CD4-positive, CD25-positive, alpha-beta regulatory T cell (primary cell): ENCODE measurements around the gene NBPF4. TPM values are rescaled to one million over a fixed set of nuclear protein-coding genes. Genes with fewer than 3 reads are reported as not detected.
"Not testable (repeated sequence)": the region's sequence is repeated elsewhere in the genome, so short reads cannot be mapped to it uniquely, and the experiment has no call there.

Experiments used
- ATAC-seq, 2 donors: fragments of 150-1000 bp; cut with Tn5 transposase; one replicate each; pipeline ENCODE4 v1.10.0; 2021; ENCODE audit warnings: low read depth in 2 of 2, moderate number of reproducible peaks in 2 of 2, moderate library complexity in 1 of 2
- DNase-seq, 3 donors: peaks; one replicate each; pipeline versions ENCODE4 v3.0.0 to v3.0.0-alpha.2; 2012 to 2022; ENCODE audit warnings: mixed read lengths in 1 of 3
- H3K27ac ChIP-seq: one replicate; pipeline ENCODE4 v1.7.0; 2013; ENCODE audit warnings: mild to moderate bottlenecking, low read length; ENCODE audit not compliant: insufficient read depth, poor library complexity, severe bottlenecking
- H3K27me3 ChIP-seq: one replicate; pipeline ENCODE4 v1.7.0; 2013; ENCODE audit warnings: low read length; ENCODE audit not compliant: control insufficient read depth, insufficient read depth
- H3K36me3 ChIP-seq: one replicate; pipeline ENCODE4 v1.7.0; 2013; ENCODE audit warnings: mild to moderate bottlenecking, low read length, moderate library complexity; ENCODE audit not compliant: control insufficient read depth, insufficient read depth
- H3K4me1 ChIP-seq: 2 replicates; pipeline ENCODE4 v1.7.0; 2013; ENCODE audit warnings: mild to moderate bottlenecking, low read length; ENCODE audit not compliant: insufficient read depth, control insufficient read depth, poor library complexity, severe bottlenecking
- H3K4me3 ChIP-seq: one replicate; pipeline ENCODE4 v1.7.0; 2013; ENCODE audit warnings: low read depth, mild to moderate bottlenecking, low read length, moderate library complexity
- H3K9me3 ChIP-seq, 2 experiments: 1 replicate in 1 of 2; 2 replicates in 1 of 2; pipeline ENCODE4 v1.7.0; 2013; ENCODE audit warnings: low read length in 2 of 2, mild to moderate bottlenecking in 1 of 2, moderate library complexity in 1 of 2; ENCODE audit not compliant: control insufficient read depth in 2 of 2
- H3K27ac Mint-ChIP-seq, 3 donors: one replicate each; pipeline ENCODE4 v1.8.0; 2020 to 2022; ENCODE audit warnings: mild to moderate bottlenecking in 3 of 3, mixed read lengths in 3 of 3, moderate library complexity in 2 of 3
- H3K27me3 Mint-ChIP-seq: one replicate; pipeline ENCODE4 v1.8.0; 2022; ENCODE audit warnings: mild to moderate bottlenecking, mixed read lengths
- H3K36me3 Mint-ChIP-seq: one replicate; pipeline ENCODE4 v1.8.0; 2020; ENCODE audit warnings: mixed read lengths
- H3K4me1 Mint-ChIP-seq, 4 donors: one replicate each; pipeline ENCODE4 v1.8.0; 2020 to 2022; ENCODE audit warnings: mixed read lengths in 4 of 4, mild to moderate bottlenecking in 1 of 4
- H3K4me3 Mint-ChIP-seq, 4 donors: one replicate each; pipeline ENCODE4 v1.8.0; 2020 to 2022; ENCODE audit warnings: mild to moderate bottlenecking in 4 of 4, mixed read lengths in 4 of 4, moderate library complexity in 3 of 4
- H3K9me3 Mint-ChIP-seq, 7 donors: one replicate each; pipeline ENCODE4 v1.8.0; 2020 to 2022; ENCODE audit warnings: mixed read lengths in 7 of 7, mild to moderate bottlenecking in 3 of 7, moderate library complexity in 2 of 7
- polyA plus RNA-seq, 4 donors: library from polyadenylated mRNA; unstranded; fragments of 300-500 nt; fragmentation: Illumina TruSeq; gene quantifications; one replicate each; pipeline ENCODE4 v1.2.3, GENCODE V29; 2021
- total RNA-seq: library from RNA; stranded (reverse); gene quantifications from one replicate; pipeline ENCODE4 v1.2.3, GENCODE V29; 2022

NBPF4 gene
- total and polyA plus RNA-seq, 5 donors from 2014 or later, result not detected

GRCh38 chr1:108203582-108203981 lies 40.3 kb downstream of the NBPF4 start:
- Mint-ChIP-seq H3K4me3 (peak overlapping the region in 1 of 4 donors; percentile 73), H3K27me3 (peaks cover 22% of the 10 kb centered on the region), H3K4me1 (peaks cover 14 to 26% (median 20%) of the 10 kb centered on the region in 4 donors)
- H3K4me1 ChIP-seq, result peaks cover 18% of the 10 kb centered on the region
- not testable (repeated sequence) for H3K27ac ChIP-seq, H3K4me3 ChIP-seq, H3K9me3 Mint-ChIP-seq, DNase-seq, H3K36me3 ChIP-seq, H3K36me3 Mint-ChIP-seq, ATAC-seq, H3K27me3 ChIP-seq, H3K27ac Mint-ChIP-seq, H3K9me3 ChIP-seq

- Mint-ChIP-seq H3K27me3 (peaks cover 17% of the 10 kb centered on the region), H3K9me3 (peaks cover 0 to 6% (median 2%) of the 10 kb centered on the region in 7 donors), H3K27ac (peak overlapping the region in 1 of 3 donors; percentile 81), H3K4me3 (peak overlapping the region in 1 of 4 donors; percentile 57), H3K4me1 (peaks cover 26 to 45% (median 36%) of the 10 kb centered on the region in 4 donors), H3K36me3 (no peaks in the 10 kb centered on the region)
- ATAC-seq, result no peak
- H3K36me3 ChIP-seq, result peaks cover 2% of the 10 kb centered on the region
- H3K27me3 ChIP-seq, result no peaks in the 10 kb centered on the region
- H3K27ac ChIP-seq, result no peak overlapping the region
- DNase-seq, result no peak
- H3K4me1 ChIP-seq, result peaks cover 20% of the 10 kb centered on the region
- H3K9me3 ChIP-seq, result no peaks in the 10 kb centered on the region
- H3K4me3 ChIP-seq, result no peak overlapping the region
Measured at GRCh38 chr1:108201687-108202086, 42.2 kb downstream of the NBPF4 start.

DNA sequence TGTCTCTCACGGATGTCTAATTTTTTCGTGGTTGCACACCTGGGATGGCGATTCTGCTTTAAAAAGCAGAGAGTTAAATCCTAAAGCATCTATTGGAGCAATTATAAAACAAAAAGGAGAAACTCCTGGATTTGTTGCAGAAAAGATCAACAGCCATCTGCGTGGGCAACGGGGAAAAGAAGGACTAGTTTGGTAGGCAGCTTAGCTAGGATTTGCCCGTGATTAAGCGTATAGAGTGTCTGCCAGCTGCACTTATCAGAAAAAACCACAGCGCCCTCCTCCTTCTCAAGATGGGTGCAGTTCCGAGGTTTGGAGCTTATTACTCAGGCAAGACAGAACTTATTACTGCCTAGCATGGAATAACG lies 43.2 kb downstream of the NBPF4 start:
- DNase-seq (peak; percentile 26 to 81 (median 48)), ATAC-seq (peak; percentile 43 to 66)
- Mint-ChIP-seq H3K4me1 (peaks cover 26 to 47% (median 37%) of the 10 kb centered on the region in 4 donors), H3K9me3 (peaks cover 0 to 6% (median 2%) of the 10 kb centered on the region in 7 donors), H3K4me3 (peak overlapping the region; percentile 89 to 97 (median 94)), H3K27me3 (peaks cover 11% of the 10 kb centered on the region), H3K36me3 (no peaks in the 10 kb centered on the region), H3K27ac (peak overlapping the region; percentile 65 to 89 (median 81))
- H3K36me3 ChIP-seq, result peaks cover 2% of the 10 kb centered on the region
- no peaks in the 10 kb centered on the region for H3K9me3 ChIP-seq
- H3K4me1 ChIP-seq, result peaks cover 20% of the 10 kb centered on the region
- H3K4me3 ChIP-seq, result peak overlapping the region; percentile 97
- no peaks in the 10 kb centered on the region for H3K27me3 ChIP-seq
- peak overlapping the region; percentile 76 for H3K27ac ChIP-seq

DNA sequence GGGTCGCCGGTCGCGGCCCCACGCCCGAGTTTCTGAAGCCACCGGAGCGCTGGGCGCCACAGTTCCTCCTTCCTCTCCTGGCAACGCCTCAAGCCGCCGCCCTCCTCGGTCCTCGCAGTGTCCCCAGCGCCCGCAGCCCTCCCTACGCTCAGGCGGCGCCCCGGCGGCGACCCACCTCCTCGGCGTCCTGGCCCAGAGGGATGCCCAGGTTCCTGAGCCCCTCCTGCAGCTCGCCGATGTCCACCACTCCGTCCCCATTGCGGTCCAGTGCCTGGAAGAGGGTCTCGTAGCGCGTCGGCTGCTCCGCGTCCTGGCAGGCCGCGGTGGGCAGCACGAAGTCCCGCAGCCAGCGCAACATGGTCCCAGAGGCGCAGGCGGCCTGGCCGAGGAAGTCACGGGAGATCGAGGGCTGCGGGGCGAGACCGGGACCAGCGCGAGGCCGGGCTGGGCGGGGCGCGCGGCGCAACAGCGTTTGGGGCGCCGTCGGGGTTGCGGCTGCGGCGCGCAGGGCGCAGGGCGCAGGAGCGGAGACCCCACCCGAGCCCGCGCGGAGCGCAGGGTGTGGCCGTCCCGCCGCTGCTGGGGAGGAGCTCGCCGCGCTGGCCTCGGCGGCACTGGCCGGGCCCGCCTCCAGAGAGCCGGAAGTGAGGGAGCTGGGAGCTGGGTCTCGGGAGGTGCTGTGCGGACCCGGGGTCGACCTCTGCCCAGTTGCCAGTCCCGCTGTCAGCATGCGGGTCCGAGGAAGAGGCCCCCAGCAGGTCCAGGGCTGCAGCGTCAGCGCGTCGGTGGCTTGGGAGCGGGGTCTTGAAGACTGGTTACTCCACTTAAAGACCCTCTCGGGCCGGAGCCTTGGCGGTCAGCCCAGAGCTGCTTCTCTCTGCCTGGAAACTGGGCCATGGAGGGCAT lies 43.8 kb downstream of the NBPF4 start, which contains the start of gene SLC25A24:
TSS of gene SLC25A24 (minus strand) at position 563 of the 906 bp plus-strand sequence. CDS start at position 358, 205 bp downstream.
- Histone ChIP-seq H3K27me3 (no peaks in the 10 kb centered on the region), H3K27ac (peak within 1 kb of the TSS; percentile 76), H3K36me3 (peaks cover 7% of the 10 kb centered on the region), H3K4me1 (peaks cover 20% of the 10 kb centered on the region), H3K4me3 (peak within 1 kb of the TSS; percentile 97), H3K9me3 (no peaks in the 10 kb centered on the region)
- H3K4me3 Mint-ChIP-seq, result peak within 1 kb of the TSS; percentile 89 to 98 (median 94)
- peaks cover 26 to 49% (median 38%) of the 10 kb centered on the region in 4 donors for H3K4me1 Mint-ChIP-seq
- peak; percentile 94 to 97 for ATAC-seq
- peaks cover 3% of the 10 kb centered on the region for H3K36me3 Mint-ChIP-seq
- H3K27me3 Mint-ChIP-seq, result peaks cover 11% of the 10 kb centered on the region
- peak within 1 kb of the TSS; percentile 76 to 92 (median 89) for H3K27ac Mint-ChIP-seq
- H3K9me3 Mint-ChIP-seq, result peaks cover 0 to 4% (median 2%) of the 10 kb centered on the region in 7 donors
- DNase-seq, result peak; percentile 69 to 92 (median 72)

DNA sequence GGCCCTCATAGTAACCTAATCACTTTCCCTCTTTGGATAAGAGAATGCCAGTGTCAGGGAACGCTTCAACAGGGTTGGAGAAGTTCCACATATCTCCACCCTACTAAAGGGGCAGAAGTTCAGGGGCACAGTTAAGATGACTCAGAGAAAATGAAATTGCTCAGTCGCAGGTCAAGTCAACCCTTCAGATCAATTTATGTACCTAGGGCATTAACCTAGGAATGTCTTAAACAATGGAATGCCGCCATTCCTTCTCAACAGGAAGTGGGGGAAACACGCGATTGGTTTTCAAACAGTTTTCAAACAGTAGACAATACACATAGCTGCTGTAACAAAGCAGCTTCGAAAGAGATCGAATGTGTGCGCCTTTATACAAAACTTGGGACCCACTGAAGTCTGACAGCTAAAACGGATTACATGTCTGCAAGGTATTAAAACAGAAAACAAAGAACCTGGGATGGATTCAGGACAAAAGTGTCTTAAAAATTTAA lies 44.6 kb downstream of the NBPF4 start:
- no peak for ATAC-seq
- peak overlapping the region; percentile 82 for H3K4me3 ChIP-seq
- Mint-ChIP-seq H3K36me3 (peaks cover 9% of the 10 kb centered on the region), H3K4me3 (peak overlapping the region; percentile 89 to 98 (median 94)), H3K4me1 (peaks cover 26 to 50% (median 39%) of the 10 kb centered on the region in 4 donors), H3K27me3 (peaks cover 10% of the 10 kb centered on the region), H3K9me3 (peaks cover 0 to 4% (median 2%) of the 10 kb centered on the region in 7 donors), H3K27ac (peak overlapping the region; percentile 76 to 92 (median 86))
- H3K27ac ChIP-seq, result peak overlapping the region; percentile 62
- peaks cover 20% of the 10 kb centered on the region for H3K4me1 ChIP-seq
- peaks cover 12% of the 10 kb centered on the region for H3K36me3 ChIP-seq
- peak in 1 of 3 donors; percentile 26 for DNase-seq
- H3K9me3 ChIP-seq, result no peaks in the 10 kb centered on the region
- no peaks in the 10 kb centered on the region for H3K27me3 ChIP-seq

DNA sequence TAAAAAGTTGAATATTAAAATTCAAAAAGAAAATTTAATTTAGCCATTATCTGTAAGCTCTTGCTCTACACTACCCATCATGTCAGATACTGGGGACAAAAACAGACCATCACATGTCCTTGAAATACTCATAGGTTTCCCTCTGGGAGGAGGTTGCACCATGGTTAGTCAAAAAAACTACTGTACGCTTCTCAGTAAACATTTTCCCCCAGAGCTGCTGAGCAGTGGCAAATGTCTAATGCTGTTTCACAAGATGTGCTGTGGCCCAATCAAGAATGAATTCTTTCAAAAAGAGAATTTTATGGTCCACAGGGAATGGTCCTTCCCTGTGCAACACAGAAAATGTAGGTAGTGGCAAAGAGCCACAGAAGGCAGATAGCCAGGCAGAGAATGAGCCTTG lies 49.8 kb downstream of the NBPF4 start:
- Mint-ChIP-seq H3K4me1 (peaks cover 20 to 32% (median 27%) of the 10 kb centered on the region in 4 donors), H3K27ac (no peak overlapping the region), H3K9me3 (peaks cover 3 to 22% (median 4%) of the 10 kb centered on the region in 7 donors), H3K27me3 (peaks cover 2% of the 10 kb centered on the region), H3K36me3 (peaks cover 26% of the 10 kb centered on the region), H3K4me3 (peak overlapping the region in 1 of 4 donors; percentile 47)
- no peaks in the 10 kb centered on the region for H3K27me3 ChIP-seq
- no peak overlapping the region for H3K27ac ChIP-seq
- DNase-seq (no peak), ATAC-seq (no peak)
- H3K9me3 ChIP-seq, result peaks cover 8 to 14% of the 10 kb centered on the region in 2 experiments
- H3K4me1 ChIP-seq, result peaks cover 6% of the 10 kb centered on the region
- peaks cover 27% of the 10 kb centered on the region for H3K36me3 ChIP-seq
- no peak overlapping the region for H3K4me3 ChIP-seq

GRCh38 chr1:108193333-108193732 lies 50.5 kb downstream of the NBPF4 start:
- ATAC-seq, result no peak
- Histone ChIP-seq H3K4me1 (no peaks in the 10 kb centered on the region), H3K27ac (no peak overlapping the region), H3K36me3 (peaks cover 29% of the 10 kb centered on the region), H3K9me3 (peaks cover 9 to 14% of the 10 kb centered on the region in 2 experiments), H3K4me3 (no peak overlapping the region), H3K27me3 (no peaks in the 10 kb centered on the region)
- no peak for DNase-seq
- Mint-ChIP-seq H3K9me3 (peaks cover 3 to 27% (median 5%) of the 10 kb centered on the region in 7 donors), H3K36me3 (peaks cover 33% of the 10 kb centered on the region), H3K27me3 (no peaks in the 10 kb centered on the region), H3K4me3 (no peak overlapping the region), H3K4me1 (peaks cover 15 to 25% (median 22%) of the 10 kb centered on the region in 4 donors), H3K27ac (no peak overlapping the region)
